ENCODE results near the gene HTT. TPM values are rescaled to one million over a fixed set of nuclear protein-coding genes. Genes with fewer than 3 reads are reported as not detected.
A peak's percentile ranks its signal among the peaks of the same experiment; 100 is the strongest.

Gene HTT
- total and polyA plus RNA-seq, 2 of the 13 experiments (the other 11 are each of a cell fraction or from before 2014, with no cell fraction given) = 17.5 to 19.5 TPM

DNA sequence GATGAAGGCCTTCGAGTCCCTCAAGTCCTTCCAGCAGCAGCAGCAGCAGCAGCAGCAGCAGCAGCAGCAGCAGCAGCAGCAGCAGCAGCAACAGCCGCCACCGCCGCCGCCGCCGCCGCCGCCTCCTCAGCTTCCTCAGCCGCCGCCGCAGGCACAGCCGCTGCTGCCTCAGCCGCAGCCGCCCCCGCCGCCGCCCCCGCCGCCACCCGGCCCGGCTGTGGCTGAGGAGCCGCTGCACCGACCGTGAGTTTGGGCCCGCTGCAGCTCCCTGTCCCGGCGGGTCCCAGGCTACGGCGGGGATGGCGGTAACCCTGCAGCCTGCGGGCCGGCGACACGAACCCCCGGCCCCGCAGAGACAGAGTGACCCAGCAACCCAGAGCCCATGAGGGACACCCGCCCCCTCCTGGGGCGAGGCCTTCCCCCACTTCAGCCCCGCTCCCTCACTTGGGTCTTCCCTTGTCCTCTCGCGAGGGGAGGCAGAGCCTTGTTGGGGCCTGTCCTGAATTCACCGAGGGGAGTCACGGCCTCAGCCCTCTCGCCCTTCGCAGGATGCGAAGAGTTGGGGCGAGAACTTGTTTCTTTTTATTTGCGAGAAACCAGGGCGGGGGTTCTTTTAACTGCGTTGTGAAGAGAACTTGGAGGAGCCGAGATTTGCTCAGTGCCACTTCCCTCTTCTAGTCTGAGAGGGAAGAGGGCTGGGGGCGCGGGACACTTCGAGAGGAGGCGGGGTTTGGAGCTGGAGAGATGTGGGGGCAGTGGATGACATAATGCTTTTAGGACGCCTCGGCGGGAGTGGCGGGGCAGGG, 568 bp downstream of the HTT start:
- Histone ChIP-seq H3K27me3 (ENCODE audit: control insufficient read depth in 1 of 2, insufficient read depth in 2 of 2, low read length in 2 of 2) (no peaks in the 10 kb centered on the region; a peak in 1 of 5 replicates), H3K4me1 (ENCODE audit: insufficient read depth, low read length) (peaks cover 61% of the 10 kb centered on the region), H3K79me2 (ENCODE audit: insufficient read depth, low read length) (peaks cover 45% of the 10 kb centered on the region), H3K9ac (ENCODE audit: insufficient read depth, low read depth, low read length) (peak overlapping the region; percentile 92), H3K4me3 (replicated peaks in 1 of 3; ENCODE audit: insufficient read depth in 1 of 3, low read depth in 2 of 3, low read length in 3 of 3) (peak overlapping the region; percentile 90 to 98 (median 97)), H3K4me2 (ENCODE audit: low read depth, low read length) (peak overlapping the region; percentile 91), H4K20me1 (ENCODE audit: insufficient read depth, low read length) (peaks cover 10% of the 10 kb centered on the region), H3K36me3 (replicated peaks in 1 of 2; ENCODE audit: control insufficient read depth in 1 of 2, insufficient read depth in 2 of 2, low read length in 2 of 2) (peaks cover 0 to 3% of the 10 kb centered on the region in 2 experiments; a peak in 1 of 5 replicates), H3K9me3 (ENCODE audit: low read length) (no peaks in the 10 kb centered on the region), H2AFZ (ENCODE audit: low read length) (no peak overlapping the region), H3K27ac (ENCODE audit: extremely low read length, insufficient read depth, low read length) (peak overlapping the region; percentile 88)
- DNase-seq (ENCODE audit: low spot score) = peak; percentile 65
- peak; percentile 45 for ATAC-seq
- ChIA-PET POLR2A (interaction anchor here (0.7 kb wide), 1 partner anchor 707 kb away, joined by 3 read pairs; no protein-coding TSS in a partner anchor), CTCF (ENCODE audit: low intra/inter-chr PET ratio, low total read pairs) (no interaction called here)
- intact Hi-C loops (cut with micrococcal nuclease; ENCODE audit: unreplicated experiment) = no loop called here
- TSS peak; percentile 96 for BruUV-seq (replicated peaks)
- WGBS (ENCODE audit: low lambda C conversion rate) = under 1% methylated on average over 19 of the region's 60 CpGs
- in situ Hi-C loops (cut with HindIII; ENCODE audit: extremely low pct_ligation_motif_present, low pct_unique_long_range_greater_than_20kb) = no loop called here
- no peak for FAIRE-seq
- TF ChIP-seq ZHX2 (IDR thresholded peaks at IDR 0.05; ENCODE audit: low read depth) (no peak), ZHX2 (CRISPR knock-in tag; IDR thresholded peaks at IDR 0.05; ENCODE audit: borderline replicate concordance) (no peak), KLF16 (CRISPR knock-in tag; IDR thresholded peaks at IDR 0.05) (peak in 1 of 2 experiments; percentile 21; a peak in 1 of 4 replicates), ARNT (IDR thresholded peaks at IDR 0.05) (no peak), ZNF747 (CRISPR knock-in tag; IDR thresholded peaks at IDR 0.05; ENCODE audit: borderline replicate concordance) (no peak), SSRP1 (CRISPR knock-in tag; IDR thresholded peaks at IDR 0.05) (no peak), JUND (CRISPR knock-in tag; IDR thresholded peaks at IDR 0.05) (0 out of 2 replicates have a peak, but pooled peaks have one; percentile 37), ZSCAN22 (CRISPR knock-in tag; IDR thresholded peaks at IDR 0.05) (no peak), HNRNPH1 (optimal IDR thresholded peaks at IDR 0.05; ENCODE audit: low read depth, low read length) (no peak), REXO4 (CRISPR knock-in tag; IDR thresholded peaks at IDR 0.05; ENCODE audit: borderline replicate concordance) (no peak), ZMYM4 (CRISPR knock-in tag; IDR thresholded peaks at IDR 0.05) (peak; percentile 38; the same call in 1 of the 2 replicates), BCL3 (CRISPR knock-in tag; IDR thresholded peaks at IDR 0.05) (no peak), CAMTA2 (CRISPR knock-in tag; IDR thresholded peaks at IDR 0.05; ENCODE audit: borderline replicate concordance) (no peak), CEBPB (IDR thresholded peaks at IDR 0.05; ENCODE audit: borderline replicate concordance, low read depth, low read length) (no peak), ZNF333 (CRISPR knock-in tag; IDR thresholded peaks at IDR 0.05; ENCODE audit: borderline replicate concordance) (no peak)
- TF ChIP-seq, protein P1, sequence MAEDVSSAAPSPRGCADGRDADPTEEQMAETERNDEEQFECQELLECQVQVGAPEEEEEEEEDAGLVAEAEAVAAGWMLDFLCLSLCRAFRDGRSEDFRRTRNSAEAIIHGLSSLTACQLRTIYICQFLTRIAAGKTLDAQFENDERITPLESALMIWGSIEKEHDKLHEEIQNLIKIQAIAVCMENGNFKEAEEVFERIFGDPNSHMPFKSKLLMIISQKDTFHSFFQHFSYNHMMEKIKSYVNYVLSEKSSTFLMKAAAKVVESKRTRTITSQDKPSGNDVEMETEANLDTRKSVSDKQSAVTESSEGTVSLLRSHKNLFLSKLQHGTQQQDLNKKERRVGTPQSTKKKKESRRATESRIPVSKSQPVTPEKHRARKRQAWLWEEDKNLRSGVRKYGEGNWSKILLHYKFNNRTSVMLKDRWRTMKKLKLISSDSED (CRISPR knock-in tag; IDR thresholded peaks at IDR 0.05) = no peak

All from HepG2 (cell line).